Measurements from ENCODE around the gene SIVA1.
A peak's percentile ranks its signal among the peaks of the same experiment; 100 is the strongest.
"Not testable (repeated sequence)": the region's sequence is repeated elsewhere in the genome, so short reads cannot be mapped to it uniquely, and the experiment has no call there.

Gene SIVA1

DNA sequence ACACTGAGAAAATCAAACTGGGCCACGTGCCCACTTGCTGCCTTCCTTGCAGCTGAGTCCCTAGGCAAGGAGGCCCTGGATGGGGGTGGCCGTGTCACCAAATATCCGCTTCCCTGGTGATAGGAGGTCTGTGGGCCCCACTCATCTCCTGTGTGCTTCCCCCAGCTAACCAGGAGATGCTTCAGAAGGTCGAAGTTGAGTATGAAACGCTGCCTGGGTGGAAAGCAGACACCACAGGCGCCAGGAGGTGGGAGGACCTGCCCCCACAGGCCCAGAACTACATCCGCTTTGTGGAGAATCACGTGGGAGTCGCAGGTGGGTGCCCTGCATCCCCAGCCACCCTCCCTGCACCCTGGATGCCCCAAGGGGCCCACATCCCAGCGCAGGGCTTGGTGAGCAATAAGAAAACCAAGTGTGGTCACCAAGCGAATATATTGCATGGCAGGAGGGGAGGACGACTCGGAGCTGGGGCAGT is 6.8 kb upstream of the SIVA1 start:
- Histone ChIP-seq H3K27me3 (replicated peaks in 2 of 5; ENCODE audit: control insufficient read depth in 4 of 5, insufficient read depth in 5 of 5, low read length in 4 of 5) (no peaks in the 10 kb centered on the region), H3K9me3 (ENCODE audit: control extremely low read depth in 1 of 5, control insufficient read depth in 4 of 5, insufficient read depth in 2 of 5, low read depth in 1 of 5, low read length in 4 of 5) (no peaks in the 10 kb centered on the region), H3K27ac (ENCODE audit: insufficient read depth in 1 of 2, low read depth in 1 of 2, low read length in 2 of 2, poor library complexity in 1 of 2, severe bottlenecking in 2 of 2) (no peak overlapping the region), H3K4me1 (ENCODE audit: control extremely low read depth in 1 of 4, control insufficient read depth in 4 of 4, insufficient read depth in 4 of 4, low read length in 3 of 4) (peaks cover 0 to 26% (median 10%) of the 10 kb centered on the region in 4 experiments), H3K4me3 (ENCODE audit: control insufficient read depth in 1 of 7, extremely low read depth in 1 of 7, insufficient read depth in 4 of 7, low read depth in 2 of 7, low read length in 6 of 7) (no peak overlapping the region), H3K36me3 (ENCODE audit: control insufficient read depth in 4 of 4, insufficient read depth in 4 of 4, low read length in 3 of 4) (peaks cover 0 to 3% (median 0%) of the 10 kb centered on the region in 4 experiments)
- CTCF ChIA-PET: interaction anchor here (6.3 kb wide), 1 partner anchor 22 kb away, joined by 31 read pairs; the partner anchor contains the start of gene ADSS1
- WGBS (ENCODE audit: insufficient coverage): 96% methylated on average over 11 of the region's 13 CpGs
- POLR2A ChIA-PET: no interaction called here
- no peak for DNase-seq

DNA sequence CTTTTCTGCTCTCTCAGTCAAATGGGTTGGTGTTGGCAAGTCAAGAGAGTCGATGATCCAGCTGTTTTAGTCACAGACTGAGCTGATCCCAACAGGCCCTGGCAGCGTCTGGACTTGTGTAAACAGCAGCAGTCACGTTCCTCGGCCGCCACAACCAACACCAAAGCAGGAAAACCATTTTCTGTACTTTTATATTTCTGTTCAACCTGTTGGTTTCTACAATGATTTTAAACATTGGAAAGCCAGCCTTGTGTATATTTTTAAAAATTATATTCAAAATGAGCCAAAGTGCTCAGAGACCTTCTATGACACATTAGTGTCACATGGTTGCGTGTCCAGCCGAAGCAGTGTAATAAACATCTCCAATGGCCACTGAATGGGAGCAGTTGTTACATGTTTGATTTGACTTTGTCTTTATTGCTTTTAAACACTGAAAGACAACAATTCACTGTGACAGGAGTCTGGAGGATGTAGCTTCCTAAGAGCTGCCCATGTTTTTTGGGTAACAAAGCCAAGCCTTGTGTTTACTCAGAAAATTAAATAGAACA is 5.9 kb upstream of the SIVA1 start:
- peaks cover 0 to 30% (median 13%) of the 10 kb centered on the region in 4 experiments for H3K4me1 ChIP-seq (ENCODE audit: control extremely low read depth in 1 of 4, control insufficient read depth in 4 of 4, insufficient read depth in 4 of 4, low read length in 3 of 4)
- no peaks in the 10 kb centered on the region for H3K27me3 ChIP-seq (replicated peaks in 2 of 5; ENCODE audit: control insufficient read depth in 4 of 5, insufficient read depth in 5 of 5, low read length in 4 of 5)
- peaks cover 0 to 3% (median 0%) of the 10 kb centered on the region in 4 experiments for H3K36me3 ChIP-seq (ENCODE audit: control insufficient read depth in 4 of 4, insufficient read depth in 4 of 4, low read length in 3 of 4)
- POLR2A ChIA-PET: no interaction called here
- CTCF ChIA-PET: interaction anchor here (6.3 kb wide), 1 partner anchor 23 kb away, joined by 31 read pairs; the partner anchor contains the start of gene ADSS1
- H3K9me3 ChIP-seq (ENCODE audit: control extremely low read depth in 1 of 5, control insufficient read depth in 4 of 5, insufficient read depth in 2 of 5, low read depth in 1 of 5, low read length in 4 of 5): no peaks in the 10 kb centered on the region
- no peak overlapping the region for H3K27ac ChIP-seq (ENCODE audit: insufficient read depth in 1 of 2, low read depth in 1 of 2, low read length in 2 of 2, poor library complexity in 1 of 2, severe bottlenecking in 2 of 2)
- WGBS (ENCODE audit: insufficient coverage): 94% methylated on average over 3 of the region's 7 CpGs
- DNase-seq: no peak
- no peak overlapping the region for H3K4me3 ChIP-seq (ENCODE audit: control insufficient read depth in 1 of 7, extremely low read depth in 1 of 7, insufficient read depth in 4 of 7, low read depth in 2 of 7, low read length in 6 of 7)

- DNase-seq: no peak
- Histone ChIP-seq H3K36me3 (ENCODE audit: control insufficient read depth in 4 of 4, insufficient read depth in 4 of 4, low read length in 3 of 4) (peaks cover 0 to 3% (median 0%) of the 10 kb centered on the region in 4 experiments), H3K4me1 (ENCODE audit: control extremely low read depth in 1 of 4, control insufficient read depth in 4 of 4, insufficient read depth in 4 of 4, low read length in 3 of 4) (peaks cover 0 to 33% (median 14%) of the 10 kb centered on the region in 4 experiments), H3K27ac (ENCODE audit: insufficient read depth in 1 of 2, low read depth in 1 of 2, low read length in 2 of 2, poor library complexity in 1 of 2, severe bottlenecking in 2 of 2) (no peak overlapping the region), H3K27me3 (replicated peaks in 2 of 5; ENCODE audit: control insufficient read depth in 4 of 5, insufficient read depth in 5 of 5, low read length in 4 of 5) (no peaks in the 10 kb centered on the region), H3K4me3 (ENCODE audit: control insufficient read depth in 1 of 7, extremely low read depth in 1 of 7, insufficient read depth in 4 of 7, low read depth in 2 of 7, low read length in 6 of 7) (peak overlapping the region in 1 of 7 experiments; percentile 36), H3K9me3 (ENCODE audit: control extremely low read depth in 1 of 5, control insufficient read depth in 4 of 5, insufficient read depth in 2 of 5, low read depth in 1 of 5, low read length in 4 of 5) (no peaks in the 10 kb centered on the region)
- ChIA-PET CTCF (interaction anchor here (1.1 to 6.3 kb wide), 3 partner anchors 9 to 71 kb away, joined by 3 to 31 read pairs (median 3); partner anchors contain the start of gene ADSS1), POLR2A (no interaction called here)
- 72% methylated on average over 6 of the region's 9 CpGs for WGBS (ENCODE audit: insufficient coverage)
These were observed 5.1 kb upstream of the SIVA1 start for GRCh38 chr14:104747876-104748275.

DNA sequence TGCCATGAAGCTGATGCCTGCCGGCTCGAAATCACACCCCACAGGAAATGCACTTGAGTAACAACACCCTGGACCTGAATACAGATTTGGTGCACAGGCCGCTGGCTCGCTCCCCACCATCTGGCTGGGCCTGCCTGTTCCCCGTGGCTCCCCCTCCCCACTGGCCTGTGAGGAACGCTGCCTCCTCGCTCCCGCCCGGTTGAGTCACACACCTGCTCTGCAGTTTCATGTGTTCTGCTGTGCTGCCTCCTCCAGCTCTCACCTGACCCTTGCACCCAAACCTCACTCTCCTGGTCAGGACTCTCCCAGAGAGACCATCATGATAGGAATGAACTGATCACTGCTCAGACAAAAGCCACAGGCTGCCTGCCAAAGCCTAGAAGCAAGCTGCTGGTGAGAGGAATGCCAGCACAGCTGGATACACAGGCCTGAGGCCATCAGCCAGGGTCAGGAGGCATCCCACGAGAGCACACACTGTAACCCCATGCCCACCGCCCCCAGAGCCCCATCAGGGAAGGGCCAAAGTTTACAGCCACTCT is 3.8 kb upstream of the SIVA1 start:
- no peak overlapping the region for H3K4me3 ChIP-seq (ENCODE audit: control insufficient read depth in 1 of 7, extremely low read depth in 1 of 7, insufficient read depth in 4 of 7, low read depth in 2 of 7, low read length in 6 of 7)
- H3K27ac ChIP-seq (ENCODE audit: insufficient read depth in 1 of 2, low read depth in 1 of 2, low read length in 2 of 2, poor library complexity in 1 of 2, severe bottlenecking in 2 of 2): no peak overlapping the region
- H3K27me3 ChIP-seq (replicated peaks in 2 of 5; ENCODE audit: control insufficient read depth in 4 of 5, insufficient read depth in 5 of 5, low read length in 4 of 5): no peaks in the 10 kb centered on the region
- WGBS (ENCODE audit: insufficient coverage): 91% methylated on average over 9 of the region's 11 CpGs
- H3K4me1 ChIP-seq (ENCODE audit: control extremely low read depth in 1 of 4, control insufficient read depth in 4 of 4, insufficient read depth in 4 of 4, low read length in 3 of 4): peaks cover 4 to 43% (median 21%) of the 10 kb centered on the region in 4 experiments
- no peaks in the 10 kb centered on the region for H3K9me3 ChIP-seq (ENCODE audit: control extremely low read depth in 1 of 5, control insufficient read depth in 4 of 5, insufficient read depth in 2 of 5, low read depth in 1 of 5, low read length in 4 of 5)
- no peaks in the 10 kb centered on the region for H3K36me3 ChIP-seq (ENCODE audit: control insufficient read depth in 4 of 4, insufficient read depth in 4 of 4, low read length in 3 of 4)
- ChIA-PET POLR2A (interaction anchor here (1.1 kb wide), 1 partner anchor 13 kb away, joined by 3 read pairs; no protein-coding TSS in a partner anchor), CTCF (interaction anchor here (1.4 to 6.3 kb wide), 3 partner anchors 18 to 70 kb away, joined by 3 to 31 read pairs (median 3); partner anchors contain the start of gene ADSS1)
- no peak for DNase-seq

DNA sequence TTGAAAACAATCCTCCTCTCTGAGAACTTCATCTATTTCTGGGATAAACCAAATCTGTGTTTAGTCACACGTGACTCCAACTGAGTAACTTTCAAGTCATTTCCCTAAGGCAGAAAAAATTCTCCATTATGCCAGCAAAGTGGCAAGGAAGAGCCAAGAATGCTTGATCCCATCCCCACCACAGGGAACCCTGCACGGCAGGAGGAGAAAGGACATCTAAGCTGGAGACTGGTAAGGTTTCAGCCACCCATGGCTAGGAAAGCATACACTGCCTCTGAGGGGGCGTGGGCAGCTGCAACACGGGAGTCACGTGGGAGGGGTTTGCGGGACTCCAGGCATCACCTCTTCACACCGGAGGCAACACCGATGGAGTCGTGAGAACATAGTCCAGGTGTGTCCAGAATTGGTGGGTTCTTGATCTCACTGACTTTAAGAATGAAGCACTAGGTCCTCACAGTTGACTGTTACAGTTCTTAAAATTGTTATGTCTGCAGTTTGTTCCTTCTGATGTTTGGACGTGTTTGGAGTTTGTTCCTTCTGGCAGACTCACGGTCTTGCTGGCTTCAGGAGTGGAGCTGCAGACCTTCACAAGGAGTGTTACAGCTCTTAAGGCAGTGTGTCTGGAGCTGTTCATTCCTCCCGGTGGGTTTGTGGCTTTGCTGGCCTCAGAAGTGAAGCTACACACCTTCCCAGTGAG is 2.7 kb upstream of the SIVA1 start:
- no peak for DNase-seq
- peaks cover 0 to 6% (median 3%) of the 10 kb centered on the region in 4 experiments for H3K36me3 ChIP-seq (ENCODE audit: control insufficient read depth in 4 of 4, insufficient read depth in 4 of 4, low read length in 3 of 4)
- POLR2A ChIA-PET: interaction anchor here (0.8 kb wide), 1 partner anchor 8 kb away, joined by 3 read pairs; no protein-coding TSS in a partner anchor
- no peaks in the 10 kb centered on the region for H3K27me3 ChIP-seq (replicated peaks in 2 of 5; ENCODE audit: control insufficient read depth in 4 of 5, insufficient read depth in 5 of 5, low read length in 4 of 5)
- CTCF ChIA-PET: interaction anchor here (0.8 to 0.9 kb wide), 3 partner anchors 13 to 21 kb away, joined by 3 read pairs; no protein-coding TSS in a partner anchor
- H3K4me3 ChIP-seq (ENCODE audit: control insufficient read depth in 1 of 7, extremely low read depth in 1 of 7, insufficient read depth in 4 of 7, low read depth in 2 of 7, low read length in 6 of 7): no peak overlapping the region
- peaks cover 4 to 52% (median 27%) of the 10 kb centered on the region in 4 experiments for H3K4me1 ChIP-seq (ENCODE audit: control extremely low read depth in 1 of 4, control insufficient read depth in 4 of 4, insufficient read depth in 4 of 4, low read length in 3 of 4)
- WGBS (ENCODE audit: insufficient coverage): 91% methylated on average over 10 of the region's 12 CpGs
- no peaks in the 10 kb centered on the region for H3K9me3 ChIP-seq (ENCODE audit: control extremely low read depth in 1 of 5, control insufficient read depth in 4 of 5, insufficient read depth in 2 of 5, low read depth in 1 of 5, low read length in 4 of 5)
- no peak overlapping the region for H3K27ac ChIP-seq (ENCODE audit: insufficient read depth in 1 of 2, low read depth in 1 of 2, low read length in 2 of 2, poor library complexity in 1 of 2, severe bottlenecking in 2 of 2)

DNA sequence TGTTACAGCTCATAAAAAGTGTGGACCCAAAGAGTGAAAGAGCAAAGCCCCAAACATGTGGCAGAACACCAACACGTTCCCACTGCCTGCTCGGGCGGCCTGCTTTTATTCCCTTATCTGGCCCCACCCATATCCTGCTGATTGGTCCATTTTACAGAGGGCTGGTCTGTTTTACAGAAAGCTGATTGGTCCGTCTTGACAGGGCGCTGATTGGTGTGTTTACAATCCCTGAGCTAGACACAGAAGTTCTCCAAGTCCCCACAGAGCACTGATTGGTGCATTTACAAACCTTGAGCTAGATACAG is 2.2 kb upstream of the SIVA1 start:
- peaks cover 4 to 52% (median 27%) of the 10 kb centered on the region in 4 experiments for H3K4me1 ChIP-seq (ENCODE audit: control extremely low read depth in 1 of 4, control insufficient read depth in 4 of 4, insufficient read depth in 4 of 4, low read length in 3 of 4)
- DNase-seq; H3K27me3 ChIP-seq (replicated peaks in 2 of 5; ENCODE audit: control insufficient read depth in 4 of 5, insufficient read depth in 5 of 5, low read length in 4 of 5); H3K4me3 ChIP-seq (ENCODE audit: control insufficient read depth in 1 of 7, extremely low read depth in 1 of 7, insufficient read depth in 4 of 7, low read depth in 2 of 7, low read length in 6 of 7); H3K9me3 ChIP-seq (ENCODE audit: control extremely low read depth in 1 of 5, control insufficient read depth in 4 of 5, insufficient read depth in 2 of 5, low read depth in 1 of 5, low read length in 4 of 5); H3K27ac ChIP-seq (ENCODE audit: insufficient read depth in 1 of 2, low read depth in 1 of 2, low read length in 2 of 2, poor library complexity in 1 of 2, severe bottlenecking in 2 of 2): not testable (repeated sequence)
- WGBS (ENCODE audit: insufficient coverage): 100% methylated on average over 5 of the region's 5 CpGs
- CTCF ChIA-PET: interaction anchor here (0.8 to 1.0 kb wide), 4 partner anchors 14 to 28 kb away, joined by 3 to 6 read pairs (median 3); no protein-coding TSS in a partner anchor
- POLR2A ChIA-PET: interaction anchor here (0.8 kb wide), 1 partner anchor 8 kb away, joined by 3 read pairs; no protein-coding TSS in a partner anchor
- H3K36me3 ChIP-seq (ENCODE audit: control insufficient read depth in 4 of 4, insufficient read depth in 4 of 4, low read length in 3 of 4): peaks cover 0 to 11% (median 8%) of the 10 kb centered on the region in 4 experiments

Data from common myeloid progenitor, CD34-positive (primary cell).